ACC112 (cell line): ENCODE results near the gene VIL1.

Experiments used
- H2AFZ ChIP-seq: fragments of 200-600 bp; sonication (generic); one replicate; pipeline ENCODE4 v1.6.0; 2017; ENCODE audit warnings: antibody characterized with exemption, low read length; ENCODE audit not compliant: unreplicated experiment
- H3K27ac ChIP-seq: fragments of 200-600 bp; sonication (generic); 2 replicates; pipeline ENCODE4 v1.5.1; 2014; ENCODE audit warnings: low read depth, mild to moderate bottlenecking, antibody characterized with exemption, low read length, moderate library complexity
- H3K27me3 ChIP-seq: fragments of 200-600 bp; sonication (generic); 2 replicates; pipeline ENCODE4 v1.6.1; 2014; ENCODE audit warnings: mild to moderate bottlenecking, antibody characterized with exemption, low read length, moderate library complexity, mixed read lengths; ENCODE audit not compliant: insufficient read depth
- H3K36me3 ChIP-seq: fragments of 200-600 bp; sonication (generic); 2 replicates; pipeline ENCODE4 v1.6.1; 2016; ENCODE audit warnings: mild to moderate bottlenecking, antibody characterized with exemption, low read length, moderate library complexity, mixed read lengths; ENCODE audit not compliant: insufficient read depth
- H3K4me1 ChIP-seq: fragments of 200-600 bp; sonication (generic); one replicate; pipeline ENCODE4 v1.6.1; 2016; ENCODE audit warnings: low read length, mixed read lengths; ENCODE audit not compliant: insufficient read depth, unreplicated experiment, control insufficient read depth
- H3K4me3 ChIP-seq: fragments of 200-600 bp; sonication (generic); 2 replicates; pipeline ENCODE4 v1.5.1; 2014; ENCODE audit warnings: mild to moderate bottlenecking, low read depth, low read length
- H3K79me2 ChIP-seq: fragments of 200-600 bp; sonication (generic); one replicate; pipeline ENCODE4 v1.6.0; 2016; ENCODE audit warnings: low read length; ENCODE audit not compliant: control insufficient read depth, unreplicated experiment, insufficient read depth

Gene VIL1

GRCh38 chr2:218395090-218395444 is 23.9 kb upstream of the VIL1 start:
- H3K27ac ChIP-seq: no peak overlapping the region
- no peaks in the 10 kb centered on the region for H3K27me3 ChIP-seq
- H3K36me3 ChIP-seq: no peaks in the 10 kb centered on the region
- peaks cover 9% of the 10 kb centered on the region for H3K4me1 ChIP-seq
- no peak overlapping the region; the same call in 1 of the 2 replicates for H3K4me3 ChIP-seq
- H2AFZ ChIP-seq: no peak overlapping the region
- H3K79me2 ChIP-seq: peaks cover 6% of the 10 kb centered on the region

- H3K4me1 ChIP-seq: peaks cover 9% of the 10 kb centered on the region
- peak overlapping the region; percentile 87 for H2AFZ ChIP-seq
- H3K4me3 ChIP-seq: peak overlapping the region; percentile 83
- H3K27ac ChIP-seq: peak overlapping the region; percentile 37
- H3K36me3 ChIP-seq: no peaks in the 10 kb centered on the region
- H3K79me2 ChIP-seq: peaks cover 10% of the 10 kb centered on the region
- no peaks in the 10 kb centered on the region for H3K27me3 ChIP-seq
Observed at GRCh38 chr2:218395456-218395825, 23.5 kb upstream of the VIL1 start.

- no peaks in the 10 kb centered on the region for H3K36me3 ChIP-seq
- peak overlapping the region; percentile 82 for H3K27ac ChIP-seq
- peaks cover 9% of the 10 kb centered on the region for H3K4me1 ChIP-seq
- peaks cover 16% of the 10 kb centered on the region for H3K79me2 ChIP-seq
- H3K27me3 ChIP-seq: no peaks in the 10 kb centered on the region
- peak overlapping the region; percentile 83 for H3K4me3 ChIP-seq
- H2AFZ ChIP-seq: peak overlapping the region; percentile 87
Observed at GRCh38 chr2:218395826-218396687, 22.9 kb upstream of the VIL1 start.

GRCh38 chr2:218396688-218397462 is 22.0 kb upstream of the VIL1 start:
- peak overlapping the region; percentile 82 for H3K27ac ChIP-seq
- peaks cover 24% of the 10 kb centered on the region for H3K79me2 ChIP-seq

GRCh38 chr2:218397463-218397819 is 21.5 kb upstream of the VIL1 start:
- Histone ChIP-seq H3K79me2 (peaks cover 30% of the 10 kb centered on the region), H3K4me1 (peaks cover 16% of the 10 kb centered on the region), H2AFZ (peak overlapping the region; percentile 34), H3K27me3 (no peaks in the 10 kb centered on the region), H3K36me3 (no peaks in the 10 kb centered on the region), H3K27ac (peak overlapping the region; percentile 82), H3K4me3 (peak overlapping the region; percentile 83)

More at GRCh38 chr2:218396688-218397462, 22.0 kb upstream of the VIL1 start:
- H3K4me3 ChIP-seq: peak overlapping the region; percentile 83
- H3K4me1 ChIP-seq: peaks cover 15% of the 10 kb centered on the region
- H3K36me3 ChIP-seq: no peaks in the 10 kb centered on the region
- peak overlapping the region; percentile 34 for H2AFZ ChIP-seq
- no peaks in the 10 kb centered on the region for H3K27me3 ChIP-seq

GRCh38 chr2:218397820-218398436 is 21.0 kb upstream of the VIL1 start:
- Histone ChIP-seq H3K4me3 (peak overlapping the region; percentile 83), H3K79me2 (peaks cover 35% of the 10 kb centered on the region), H3K36me3 (no peaks in the 10 kb centered on the region), H2AFZ (peak overlapping the region; percentile 70), H3K4me1 (peaks cover 16% of the 10 kb centered on the region), H3K27me3 (no peaks in the 10 kb centered on the region), H3K27ac (peak overlapping the region; percentile 82)

- peaks cover 16% of the 10 kb centered on the region for H3K4me1 ChIP-seq
- H2AFZ ChIP-seq: peak overlapping the region; percentile 70
- H3K36me3 ChIP-seq: no peaks in the 10 kb centered on the region
- peak overlapping the region; percentile 83 for H3K4me3 ChIP-seq
- H3K27ac ChIP-seq: peak overlapping the region; percentile 82
- H3K27me3 ChIP-seq: no peaks in the 10 kb centered on the region
- peaks cover 36% of the 10 kb centered on the region for H3K79me2 ChIP-seq
Observed at GRCh38 chr2:218398437-218399390, 20.2 kb upstream of the VIL1 start.

GRCh38 chr2:218399391-218400166 is 19.3 kb upstream of the VIL1 start, which contains the start of gene CTDSP1:
TSS of gene CTDSP1 (plus strand) at chr2:218399868. CDS start at chr2:218400091, 223 bp downstream.
- Histone ChIP-seq H3K36me3 (peaks cover 6% of the 10 kb centered on the region; the same call in 1 of the 2 replicates), H3K4me3 (peak within 1 kb of the TSS; percentile 92), H3K27ac (peak within 1 kb of the TSS; percentile 82), H3K79me2 (peaks cover 36% of the 10 kb centered on the region), H3K27me3 (no peaks in the 10 kb centered on the region), H2AFZ (peak within 1 kb of the TSS; percentile 15), H3K4me1 (peaks cover 18% of the 10 kb centered on the region)

- Histone ChIP-seq H2AFZ (no peak overlapping the region), H3K27ac (peak overlapping the region; percentile 76), H3K79me2 (peaks cover 36% of the 10 kb centered on the region)
Observed at GRCh38 chr2:218400167-218400929, 18.6 kb upstream of the VIL1 start.

More at GRCh38 chr2:218400167-218400929, 18.6 kb upstream of the VIL1 start:
- Histone ChIP-seq H3K4me1 (peaks cover 26% of the 10 kb centered on the region), H3K4me3 (peak overlapping the region; percentile 92), H3K27me3 (no peaks in the 10 kb centered on the region), H3K36me3 (peaks cover 7% of the 10 kb centered on the region; the same call in 1 of the 2 replicates)
